RWPE2 (cell line): ENCODE data around the gene CFAP73.
"Not testable (repeated sequence)": the region's sequence is repeated elsewhere in the genome, so short reads cannot be mapped to it uniquely, and the experiment has no call there.

ENCODE experiments used
- ATAC-seq: fragments of 200-7000 bp; cut with Tn5 transposase; 3 replicates; pipeline ENCODE4 v1.9.1; 2021; ENCODE audit warnings: low read depth
- DNase-seq: peaks from one replicate; pipeline ENCODE4 v3.0.0-alpha.2; 2020; ENCODE audit warnings: low spot score
- H3K27ac ChIP-seq: fragments of 450-650 bp; 2 replicates; pipeline ENCODE4 v1.5.1; 2017; ENCODE audit warnings: mild to moderate bottlenecking; ENCODE audit not compliant: poor library complexity, severe bottlenecking
- H3K27me3 ChIP-seq: fragments of 250-450 bp; sonication (Bioruptor Pico); 2 replicates; pipeline ENCODE4 v1.5.1; 2021; ENCODE audit warnings: mild to moderate bottlenecking, moderate library complexity; ENCODE audit not compliant: insufficient read depth, poor library complexity, severe bottlenecking
- H3K36me3 ChIP-seq: fragments of 250-450 bp; sonication (Bioruptor Pico); 2 replicates; pipeline ENCODE4 v1.5.1; 2020; ENCODE audit warnings: low read depth, mild to moderate bottlenecking, moderate library complexity
- H3K4me1 ChIP-seq: fragments of 250-450 bp; sonication (Bioruptor Pico); 2 replicates; pipeline ENCODE4 v1.5.1; 2021; ENCODE audit warnings: mild to moderate bottlenecking, moderate library complexity; ENCODE audit not compliant: insufficient read depth, poor library complexity, severe bottlenecking
- H3K4me3 ChIP-seq: fragments of 250-450 bp; sonication (Bioruptor Pico); 2 replicates; pipeline ENCODE4 v1.5.1; 2021; ENCODE audit warnings: mild to moderate bottlenecking, moderate library complexity; ENCODE audit not compliant: severe bottlenecking
- H3K9me3 ChIP-seq: fragments of 250-450 bp; sonication (Bioruptor Pico); 2 replicates; pipeline ENCODE4 v1.5.1; 2021; ENCODE audit warnings: mild to moderate bottlenecking, moderate library complexity; ENCODE audit not compliant: severe bottlenecking
- TF ChIP-seq, protein P1 (sequence below): fragments of 450-650 bp; IDR thresholded peaks from one replicate; pipeline ENCODE4 v1.5.1; 2017; ENCODE audit warnings: mild to moderate bottlenecking, moderate library complexity; ENCODE audit not compliant: poor library complexity, severe bottlenecking

Gene CFAP73

DNA sequence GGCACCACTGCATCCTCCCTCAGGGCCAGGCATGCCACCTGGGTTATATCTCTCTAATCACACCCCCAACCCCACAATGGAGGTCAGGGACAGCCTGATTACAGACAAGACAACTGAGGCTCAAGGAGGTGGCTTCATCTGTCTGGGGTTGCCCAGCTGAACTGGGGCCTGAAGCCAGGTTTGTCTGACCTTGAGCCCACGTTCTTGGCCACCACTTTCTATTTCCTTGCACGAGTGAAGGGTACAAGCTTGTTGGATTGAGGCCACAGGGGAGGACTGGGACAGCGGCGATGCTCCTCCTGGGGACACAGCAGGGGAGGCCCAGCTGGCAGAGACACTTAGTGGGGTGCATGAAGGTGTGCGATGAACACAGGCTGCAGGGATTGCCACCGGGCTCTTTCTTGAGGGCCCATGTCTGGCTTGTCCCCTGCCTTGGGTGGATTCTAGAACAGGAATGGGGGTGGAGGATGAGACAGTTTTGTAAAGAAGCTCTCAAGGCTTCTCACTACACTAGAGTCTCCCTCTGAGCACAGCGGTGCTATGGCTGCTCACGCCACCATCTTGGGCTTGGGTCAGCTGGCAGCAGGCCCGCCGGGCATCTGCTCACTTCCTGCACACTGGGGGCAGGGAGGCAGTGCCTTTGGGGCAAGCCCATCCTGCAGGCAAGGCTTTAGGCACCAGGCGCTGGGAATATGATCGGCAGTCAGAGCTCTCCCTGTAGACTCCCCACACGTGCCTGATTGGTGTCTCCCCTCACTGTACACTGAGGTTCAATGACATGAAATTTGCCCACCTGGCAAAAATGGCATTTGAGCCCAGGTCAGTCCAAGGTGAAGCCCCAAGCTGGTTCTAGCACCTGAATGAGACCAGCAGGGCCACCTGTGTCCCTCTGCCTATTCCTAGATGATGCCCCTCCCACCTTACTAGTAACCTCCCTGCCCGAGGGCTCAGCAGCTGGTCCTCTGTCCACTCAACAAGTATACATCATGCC, 52.0 kb downstream of the CFAP73 start:
- no peak overlapping the region for H3K27ac ChIP-seq
- DNase-seq (no peak), ATAC-seq (no peak)
- no peak overlapping the region for H3K4me3 ChIP-seq
- no peaks in the 10 kb centered on the region for H3K36me3 ChIP-seq
- TF ChIP-seq, protein P1, sequence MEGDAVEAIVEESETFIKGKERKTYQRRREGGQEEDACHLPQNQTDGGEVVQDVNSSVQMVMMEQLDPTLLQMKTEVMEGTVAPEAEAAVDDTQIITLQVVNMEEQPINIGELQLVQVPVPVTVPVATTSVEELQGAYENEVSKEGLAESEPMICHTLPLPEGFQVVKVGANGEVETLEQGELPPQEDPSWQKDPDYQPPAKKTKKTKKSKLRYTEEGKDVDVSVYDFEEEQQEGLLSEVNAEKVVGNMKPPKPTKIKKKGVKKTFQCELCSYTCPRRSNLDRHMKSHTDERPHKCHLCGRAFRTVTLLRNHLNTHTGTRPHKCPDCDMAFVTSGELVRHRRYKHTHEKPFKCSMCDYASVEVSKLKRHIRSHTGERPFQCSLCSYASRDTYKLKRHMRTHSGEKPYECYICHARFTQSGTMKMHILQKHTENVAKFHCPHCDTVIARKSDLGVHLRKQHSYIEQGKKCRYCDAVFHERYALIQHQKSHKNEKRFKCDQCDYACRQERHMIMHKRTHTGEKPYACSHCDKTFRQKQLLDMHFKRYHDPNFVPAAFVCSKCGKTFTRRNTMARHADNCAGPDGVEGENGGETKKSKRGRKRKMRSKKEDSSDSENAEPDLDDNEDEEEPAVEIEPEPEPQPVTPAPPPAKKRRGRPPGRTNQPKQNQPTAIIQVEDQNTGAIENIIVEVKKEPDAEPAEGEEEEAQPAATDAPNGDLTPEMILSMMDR = no peak
- H3K9me3 ChIP-seq = no peaks in the 10 kb centered on the region
- no peaks in the 10 kb centered on the region for H3K4me1 ChIP-seq
- H3K27me3 ChIP-seq = no peaks in the 10 kb centered on the region

DNA sequence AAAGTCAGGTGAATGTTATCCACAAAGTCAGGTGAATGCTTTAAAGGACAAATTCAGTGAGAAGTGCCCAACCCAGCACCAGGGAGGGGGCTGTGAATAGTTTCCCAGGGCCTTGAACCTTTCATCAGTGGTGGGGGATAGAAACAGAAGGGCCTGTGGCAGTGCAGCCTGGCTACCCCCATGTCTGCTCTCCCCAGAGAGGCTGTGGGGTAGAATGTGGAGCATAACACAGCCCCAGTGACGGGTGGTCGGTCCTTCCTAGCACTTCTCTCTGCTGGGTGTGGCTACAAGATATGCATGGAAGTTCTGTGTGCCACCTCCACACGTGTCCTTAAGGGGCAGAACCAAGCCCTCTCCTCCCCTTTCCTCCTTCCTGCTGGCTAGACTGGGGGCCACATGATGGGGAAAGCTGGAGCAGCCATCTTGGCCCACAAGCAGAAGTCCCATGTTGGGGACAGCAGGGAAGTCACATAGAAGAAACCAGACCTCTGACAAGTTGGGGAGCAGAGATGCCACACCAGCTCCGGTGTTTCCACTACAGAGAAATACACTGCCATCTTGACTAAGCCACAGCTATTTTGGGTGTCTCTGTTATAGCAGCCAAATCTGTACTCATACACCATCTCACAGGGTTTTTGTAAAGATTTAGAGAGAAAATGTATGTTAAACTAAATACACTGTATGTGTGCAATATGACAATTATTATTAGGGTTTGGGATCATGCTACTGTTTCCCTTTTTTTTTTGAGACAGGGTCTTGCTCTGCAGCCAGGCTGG, 53.0 kb downstream of the CFAP73 start:
- no peak overlapping the region for H3K4me3 ChIP-seq
- DNase-seq (no peak), ATAC-seq (no peak)
- TF ChIP-seq, protein P1 = no peak
- H3K36me3 ChIP-seq = no peaks in the 10 kb centered on the region
- H3K27ac ChIP-seq = no peak overlapping the region
- no peaks in the 10 kb centered on the region for H3K9me3 ChIP-seq
- no peaks in the 10 kb centered on the region for H3K4me1 ChIP-seq
- H3K27me3 ChIP-seq = no peaks in the 10 kb centered on the region

DNA sequence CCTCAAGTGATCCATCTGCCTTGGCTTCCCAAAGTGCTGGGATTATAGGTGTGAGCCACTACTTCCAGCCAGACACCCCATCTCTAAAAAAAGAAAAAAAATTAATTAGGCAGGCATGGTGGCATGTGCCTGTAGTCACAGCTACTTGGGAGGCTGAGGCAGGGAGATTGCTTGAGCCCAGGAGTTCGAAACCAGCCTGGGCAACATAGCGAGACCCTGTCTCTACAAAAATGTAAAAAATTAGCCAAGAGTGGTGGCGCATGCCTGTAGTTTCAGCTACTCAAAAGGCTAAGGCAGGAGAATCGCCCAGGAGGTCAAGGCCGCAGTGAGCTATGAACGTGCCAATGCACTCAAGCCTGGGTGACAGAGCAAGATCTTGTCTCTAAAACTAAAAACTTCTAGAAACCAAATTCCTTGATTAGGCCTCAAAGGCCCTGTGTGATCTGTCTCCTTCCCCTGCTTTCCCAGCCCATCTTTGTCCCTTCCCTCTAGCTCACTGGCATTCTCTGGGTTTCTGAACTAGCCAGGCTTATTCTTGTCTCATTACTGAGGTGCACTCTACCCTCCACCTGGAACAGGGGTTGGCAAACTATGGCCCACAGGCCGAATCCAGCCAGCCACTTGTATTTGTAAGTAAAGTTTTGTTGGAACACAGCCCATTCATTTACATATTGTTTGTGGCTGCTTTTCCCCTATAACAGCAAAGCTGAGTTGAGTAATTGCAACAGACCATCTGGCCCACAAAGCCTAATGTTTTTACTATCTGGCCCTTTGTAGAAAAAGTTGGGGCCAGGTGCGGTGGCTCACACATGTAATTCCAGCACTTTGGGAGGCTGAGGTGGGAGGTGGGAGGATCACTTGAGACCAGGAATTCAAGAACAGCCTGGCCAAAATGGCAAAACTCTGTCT, 54.6 kb downstream of the CFAP73 start:
- H3K27me3 ChIP-seq = no peaks in the 10 kb centered on the region
- no peak overlapping the region for H3K4me3 ChIP-seq
- DNase-seq = no peak
- H3K9me3 ChIP-seq = no peaks in the 10 kb centered on the region
- ATAC-seq = no peak
- TF ChIP-seq, protein P1 = no peak
- H3K36me3 ChIP-seq = no peaks in the 10 kb centered on the region
- H3K4me1 ChIP-seq = no peaks in the 10 kb centered on the region
- peak overlapping the region; percentile 1 for H3K27ac ChIP-seq

DNA sequence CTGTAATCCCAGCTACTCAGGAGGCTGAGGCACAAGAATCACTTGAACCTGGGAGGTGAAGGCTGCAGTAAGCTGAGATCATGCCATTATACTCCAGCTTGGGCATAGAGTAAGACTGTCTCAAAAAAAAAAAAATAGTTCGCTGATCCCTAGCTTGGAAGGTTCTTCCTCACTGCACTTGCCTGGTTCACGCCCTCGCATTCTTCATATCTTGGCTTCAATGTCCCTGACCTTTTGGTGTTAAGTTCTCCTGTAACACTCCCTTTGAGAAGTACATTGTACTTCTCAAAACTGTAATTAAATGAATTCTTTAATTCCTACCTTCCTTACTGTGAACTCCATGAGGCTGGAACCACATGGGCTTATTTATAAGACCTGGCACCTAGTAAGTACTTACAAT, 55.3 kb downstream of the CFAP73 start:
- Histone ChIP-seq H3K9me3 (no peaks in the 10 kb centered on the region), H3K27me3 (no peaks in the 10 kb centered on the region), H3K36me3 (no peaks in the 10 kb centered on the region), H3K4me3 (no peak overlapping the region), H3K4me1 (no peaks in the 10 kb centered on the region), H3K27ac (peak overlapping the region; percentile 1)
- DNase-seq = no peak
- TF ChIP-seq, protein P1 = no peak
- ATAC-seq = no peak

DNA sequence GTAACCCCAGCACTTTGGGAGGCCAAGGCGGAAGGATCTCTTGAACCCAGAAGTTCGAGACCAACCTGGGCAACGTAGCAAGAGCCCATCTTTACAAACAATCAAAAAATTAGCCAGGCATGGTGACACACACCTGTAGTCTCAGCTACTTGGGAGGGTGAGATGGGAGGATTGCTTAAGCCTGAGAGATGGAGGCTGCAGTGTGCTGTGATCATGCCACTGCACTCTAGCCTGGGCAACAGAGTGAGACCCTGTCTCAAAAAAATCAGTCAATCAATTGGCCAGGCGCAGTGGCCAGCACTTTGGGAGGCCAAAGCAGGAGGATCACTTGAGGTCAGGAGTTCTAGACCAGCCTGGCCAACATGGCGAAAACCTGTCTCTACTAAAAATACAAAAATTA, 57.3 kb downstream of the CFAP73 start:
- DNase-seq, ATAC-seq, H3K4me3 ChIP-seq, H3K36me3 ChIP-seq, H3K9me3 ChIP-seq, H3K27me3 ChIP-seq, H3K4me1 ChIP-seq: not testable (repeated sequence)
- H3K27ac ChIP-seq = peak overlapping the region; percentile 1
